ENCODE measurements around the gene LMF1. TPM values are rescaled to one million over a fixed set of nuclear protein-coding genes. Genes with fewer than 3 reads are reported as not detected.

Gene LMF1
- total and polyA plus RNA-seq, 3 donors from 2014 or later: 12.5 to 83.4 (median 66.6) TPM

DNA sequence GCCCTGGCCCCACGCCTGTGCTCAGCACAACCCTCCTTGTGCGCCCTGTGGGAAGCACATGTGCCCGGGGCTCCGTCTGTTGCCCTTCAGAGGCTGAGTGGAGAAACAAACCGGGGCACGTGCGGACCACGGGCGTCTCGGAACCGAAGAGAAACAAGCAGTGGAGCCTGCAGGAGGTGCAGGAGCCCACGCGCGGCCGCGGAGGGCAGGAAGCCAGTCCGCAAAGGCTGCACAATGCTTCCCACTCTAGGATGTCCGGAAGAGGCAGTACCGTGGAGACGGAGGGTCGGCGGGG, 94.8 kb downstream of the LMF1 start:
- H3K27me3 ChIP-seq: no peaks in the 10 kb centered on the region
- no peak overlapping the region for H3K4me3 ChIP-seq
- H3K27ac ChIP-seq: no peak overlapping the region
- no peaks in the 10 kb centered on the region for H3K4me1 ChIP-seq
- no peak for DNase-seq
- no peaks in the 10 kb centered on the region for H3K36me3 ChIP-seq (ENCODE audit: low read depth, missing control alignments)
- intact Hi-C loops (cut with DNase I; ENCODE audit: low total_unique reads): no loop called here
- H3K9me3 ChIP-seq: no peaks in the 10 kb centered on the region
- WGBS, 2 donors: 87 to 97% methylated on average over 22 of the region's 22 CpGs
- TF ChIP-seq, protein P1, sequence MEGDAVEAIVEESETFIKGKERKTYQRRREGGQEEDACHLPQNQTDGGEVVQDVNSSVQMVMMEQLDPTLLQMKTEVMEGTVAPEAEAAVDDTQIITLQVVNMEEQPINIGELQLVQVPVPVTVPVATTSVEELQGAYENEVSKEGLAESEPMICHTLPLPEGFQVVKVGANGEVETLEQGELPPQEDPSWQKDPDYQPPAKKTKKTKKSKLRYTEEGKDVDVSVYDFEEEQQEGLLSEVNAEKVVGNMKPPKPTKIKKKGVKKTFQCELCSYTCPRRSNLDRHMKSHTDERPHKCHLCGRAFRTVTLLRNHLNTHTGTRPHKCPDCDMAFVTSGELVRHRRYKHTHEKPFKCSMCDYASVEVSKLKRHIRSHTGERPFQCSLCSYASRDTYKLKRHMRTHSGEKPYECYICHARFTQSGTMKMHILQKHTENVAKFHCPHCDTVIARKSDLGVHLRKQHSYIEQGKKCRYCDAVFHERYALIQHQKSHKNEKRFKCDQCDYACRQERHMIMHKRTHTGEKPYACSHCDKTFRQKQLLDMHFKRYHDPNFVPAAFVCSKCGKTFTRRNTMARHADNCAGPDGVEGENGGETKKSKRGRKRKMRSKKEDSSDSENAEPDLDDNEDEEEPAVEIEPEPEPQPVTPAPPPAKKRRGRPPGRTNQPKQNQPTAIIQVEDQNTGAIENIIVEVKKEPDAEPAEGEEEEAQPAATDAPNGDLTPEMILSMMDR (IDR thresholded peaks at IDR 0.05): no peak
- no peak for TF ChIP-seq POLR2A (IDR thresholded peaks at IDR 0.05)

DNA sequence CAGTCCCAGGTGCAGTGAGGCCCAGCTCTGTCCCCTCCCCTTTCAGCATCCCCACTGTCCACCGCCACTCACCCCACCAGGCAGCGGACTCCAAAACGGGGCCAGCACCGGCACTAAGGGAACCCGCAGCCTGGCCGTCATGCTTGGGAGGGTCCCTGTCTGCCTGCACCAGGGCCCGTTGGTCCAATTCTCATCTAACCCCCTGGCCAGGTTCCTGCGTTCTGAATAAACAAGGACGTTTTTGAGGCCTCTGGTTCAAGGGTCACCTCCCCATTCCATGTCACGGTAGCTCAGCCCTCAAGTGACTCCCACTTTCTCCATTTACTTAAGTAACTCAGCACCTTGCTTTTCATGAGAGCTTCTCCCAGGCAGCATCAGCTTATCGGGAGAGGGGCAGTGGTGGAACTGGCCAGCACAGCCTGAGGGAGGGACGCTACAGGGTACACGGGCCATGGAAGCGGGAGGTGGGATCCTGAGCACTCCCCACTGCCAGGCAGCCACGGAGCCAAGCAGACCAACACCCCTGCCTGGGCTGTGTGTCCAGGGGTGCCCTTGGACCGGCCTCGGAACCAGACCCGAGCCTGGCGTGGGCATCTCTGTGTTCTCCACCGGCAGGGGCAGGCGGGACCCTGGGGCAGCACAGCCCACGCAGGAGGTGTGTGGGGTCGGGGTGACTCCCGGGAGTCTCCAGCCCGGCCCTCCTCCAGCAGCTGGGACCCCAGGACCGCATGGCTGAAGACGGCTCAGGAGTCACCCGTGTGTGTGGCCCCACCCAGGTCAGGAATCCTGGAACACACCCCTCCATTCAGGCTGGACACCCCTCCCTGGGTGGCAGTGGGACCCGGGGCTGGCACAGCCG, 95.4 kb downstream of the LMF1 start:
- H3K27me3 ChIP-seq: no peaks in the 10 kb centered on the region
- TF ChIP-seq POLR2A (IDR thresholded peaks at IDR 0.05): no peak
- TF ChIP-seq, protein P1 (IDR thresholded peaks at IDR 0.05): no peak
- H3K27ac ChIP-seq: no peak overlapping the region
- no peak for DNase-seq
- 87 to 89% methylated on average over 16 to 30 of the region's 30 CpGs for WGBS, 2 donors
- no peaks in the 10 kb centered on the region for H3K9me3 ChIP-seq
- no peaks in the 10 kb centered on the region for H3K4me1 ChIP-seq
- intact Hi-C loops (cut with DNase I; ENCODE audit: low total_unique reads): no loop called here
- no peak overlapping the region for H3K4me3 ChIP-seq
- no peaks in the 10 kb centered on the region for H3K36me3 ChIP-seq (ENCODE audit: low read depth, missing control alignments)

DNA sequence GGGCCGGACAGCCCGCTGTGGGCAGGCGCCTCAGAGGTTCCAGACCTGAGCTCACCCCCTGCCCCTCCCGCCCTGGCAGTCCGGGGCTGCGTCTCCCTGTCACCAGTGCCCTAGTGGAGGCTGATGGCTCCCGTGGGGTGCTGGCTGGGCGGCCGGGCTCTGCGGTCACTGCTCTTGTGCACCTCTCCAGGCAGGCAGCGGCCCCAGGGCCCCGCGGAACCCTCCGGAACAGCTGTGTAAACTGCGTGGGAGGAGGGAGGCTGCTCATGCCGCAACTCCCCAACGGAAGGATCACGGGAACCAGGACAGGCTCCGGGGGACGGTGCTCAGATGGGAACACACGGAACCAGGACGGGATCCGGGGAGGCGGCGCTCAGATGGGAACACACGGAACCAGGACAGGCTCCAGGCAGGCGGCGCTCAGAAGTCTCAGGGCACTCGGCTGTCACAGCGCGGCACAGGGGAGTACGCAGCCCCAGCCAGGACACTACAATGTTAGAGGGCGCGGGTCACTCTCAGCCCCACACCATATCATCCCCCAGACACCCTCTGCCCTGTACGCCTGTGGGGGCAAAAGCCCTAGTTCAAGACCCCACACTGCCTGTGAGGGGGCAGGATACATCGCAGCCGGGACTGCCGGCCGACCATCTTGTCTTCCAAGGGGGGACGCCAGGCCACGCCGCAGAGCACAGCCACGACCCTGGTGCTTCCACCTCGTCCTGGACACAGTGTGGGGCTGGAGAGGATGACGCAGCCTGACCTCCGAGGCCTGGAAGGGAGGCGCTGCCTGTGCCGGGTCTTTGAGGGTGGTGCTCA, 96.2 kb downstream of the LMF1 start:
- intact Hi-C loops (cut with DNase I; ENCODE audit: low total_unique reads): no loop called here
- no peaks in the 10 kb centered on the region for H3K36me3 ChIP-seq (ENCODE audit: low read depth, missing control alignments)
- peak; percentile 48 for DNase-seq

DNA sequence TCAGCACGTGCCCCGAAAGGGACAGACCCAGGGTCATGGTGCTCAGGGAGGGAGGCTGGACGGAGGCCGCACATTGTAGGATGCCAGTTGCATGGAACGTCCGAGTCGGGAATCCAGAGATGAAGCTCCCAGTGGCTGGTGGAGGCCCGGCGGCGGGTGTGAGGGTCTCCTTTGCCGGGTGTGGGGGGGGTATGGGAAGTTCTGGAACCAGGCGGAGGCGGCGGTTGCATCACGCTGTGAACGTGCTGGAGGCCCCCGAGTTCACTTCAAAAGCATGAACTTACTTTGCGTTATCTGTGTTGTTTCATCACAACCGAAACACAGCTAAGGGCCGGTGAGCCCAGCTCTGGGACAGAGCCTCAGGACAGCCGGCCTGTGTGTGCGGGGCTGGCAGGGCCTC, 96.9 kb downstream of the LMF1 start:
- Histone ChIP-seq H3K4me3 (no peak overlapping the region), H3K4me1 (no peaks in the 10 kb centered on the region), H3K27ac (no peak overlapping the region), H3K9me3 (no peaks in the 10 kb centered on the region), H3K36me3 (ENCODE audit: low read depth, missing control alignments) (no peaks in the 10 kb centered on the region), H3K27me3 (no peaks in the 10 kb centered on the region)
- no peak for DNase-seq
- intact Hi-C loops (cut with DNase I; ENCODE audit: low total_unique reads): no loop called here
- TF ChIP-seq, protein P1 (IDR thresholded peaks at IDR 0.05): no peak
- no peak for TF ChIP-seq POLR2A (IDR thresholded peaks at IDR 0.05)
- 91 to 94% methylated on average over 19 to 21 of the region's 22 CpGs for WGBS, 2 donors

More for the DNA sequence above, 96.2 kb downstream of the LMF1 start:
- TF ChIP-seq, protein P1 (IDR thresholded peaks at IDR 0.05): no peak
- no peak for TF ChIP-seq POLR2A (IDR thresholded peaks at IDR 0.05)
- WGBS, 2 donors: 76 to 90% methylated on average over 18 to 48 of the region's 48 CpGs
- no peak overlapping the region for H3K4me3 ChIP-seq
- H3K27ac ChIP-seq: no peak overlapping the region
- no peaks in the 10 kb centered on the region for H3K27me3 ChIP-seq
- no peaks in the 10 kb centered on the region for H3K9me3 ChIP-seq
- H3K4me1 ChIP-seq: no peaks in the 10 kb centered on the region
